GM19025 (cell line): ENCODE data around the gene CBLC.

Experiments used
- ATAC-seq: cut with Tn5 transposase; IDR thresholded peaks from one replicate; pipeline ENCODE4 v1.9.1; 2021; ENCODE audit warnings: mild to moderate bottlenecking, low read depth, moderate library complexity; ENCODE audit not compliant: unreplicated experiment

The CBLC gene, protein sequence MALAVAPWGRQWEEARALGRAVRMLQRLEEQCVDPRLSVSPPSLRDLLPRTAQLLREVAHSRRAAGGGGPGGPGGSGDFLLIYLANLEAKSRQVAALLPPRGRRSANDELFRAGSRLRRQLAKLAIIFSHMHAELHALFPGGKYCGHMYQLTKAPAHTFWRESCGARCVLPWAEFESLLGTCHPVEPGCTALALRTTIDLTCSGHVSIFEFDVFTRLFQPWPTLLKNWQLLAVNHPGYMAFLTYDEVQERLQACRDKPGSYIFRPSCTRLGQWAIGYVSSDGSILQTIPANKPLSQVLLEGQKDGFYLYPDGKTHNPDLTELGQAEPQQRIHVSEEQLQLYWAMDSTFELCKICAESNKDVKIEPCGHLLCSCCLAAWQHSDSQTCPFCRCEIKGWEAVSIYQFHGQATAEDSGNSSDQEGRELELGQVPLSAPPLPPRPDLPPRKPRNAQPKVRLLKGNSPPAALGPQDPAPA

DNA sequence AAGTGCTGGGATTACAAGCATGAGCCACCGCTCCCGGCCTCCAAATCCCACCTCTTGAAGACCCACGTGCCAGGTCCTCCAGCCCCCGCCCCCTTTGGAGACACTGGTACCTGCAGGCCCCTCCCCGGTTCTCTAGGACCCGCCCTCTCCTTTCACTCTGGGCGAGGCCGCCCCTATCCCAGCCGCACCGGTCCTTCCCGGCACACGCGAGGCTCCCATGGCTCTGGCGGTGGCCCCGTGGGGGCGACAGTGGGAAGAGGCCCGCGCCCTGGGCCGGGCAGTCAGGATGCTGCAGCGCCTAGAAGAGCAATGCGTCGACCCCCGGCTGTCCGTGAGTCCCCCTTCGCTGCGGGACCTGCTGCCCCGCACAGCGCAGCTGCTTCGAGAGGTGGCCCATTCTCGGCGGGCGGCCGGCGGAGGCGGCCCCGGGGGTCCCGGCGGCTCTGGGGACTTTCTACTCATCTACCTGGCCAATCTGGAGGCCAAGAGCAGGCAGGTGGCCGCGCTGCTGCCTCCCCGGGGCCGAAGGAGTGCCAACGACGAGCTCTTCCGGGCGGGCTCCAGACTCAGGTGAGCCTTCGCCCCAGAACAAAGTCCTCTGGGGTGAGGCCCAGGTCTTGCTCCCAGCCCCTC, at the start of gene CBLC:
Gene CBLC, plus strand, starts transcription at position 176 of the 633 bp plus-strand sequence. Its CDS starts 42 bp downstream, at position 218.
- no peak for ATAC-seq

DNA sequence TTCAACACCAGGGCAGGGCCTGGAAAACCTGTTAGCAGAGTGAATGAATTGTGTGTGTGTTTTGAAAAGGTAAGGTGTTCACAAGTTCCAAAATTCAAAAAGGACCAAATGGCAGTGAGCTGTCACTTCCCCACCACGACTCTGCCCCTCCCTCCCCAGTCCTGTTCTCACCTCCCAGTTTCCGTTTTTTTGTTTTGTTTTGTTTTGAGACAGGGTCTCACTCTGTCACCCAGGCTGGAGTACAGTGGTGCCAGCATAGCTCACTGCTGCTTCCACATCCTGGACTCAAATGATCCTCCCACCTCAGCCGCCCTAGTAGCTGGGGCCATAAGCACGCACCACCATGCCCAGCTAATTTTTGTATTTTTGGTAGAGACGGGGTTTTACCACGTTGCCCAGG, 49.5 kb upstream of the CBLC start:
- ATAC-seq = no peak

DNA sequence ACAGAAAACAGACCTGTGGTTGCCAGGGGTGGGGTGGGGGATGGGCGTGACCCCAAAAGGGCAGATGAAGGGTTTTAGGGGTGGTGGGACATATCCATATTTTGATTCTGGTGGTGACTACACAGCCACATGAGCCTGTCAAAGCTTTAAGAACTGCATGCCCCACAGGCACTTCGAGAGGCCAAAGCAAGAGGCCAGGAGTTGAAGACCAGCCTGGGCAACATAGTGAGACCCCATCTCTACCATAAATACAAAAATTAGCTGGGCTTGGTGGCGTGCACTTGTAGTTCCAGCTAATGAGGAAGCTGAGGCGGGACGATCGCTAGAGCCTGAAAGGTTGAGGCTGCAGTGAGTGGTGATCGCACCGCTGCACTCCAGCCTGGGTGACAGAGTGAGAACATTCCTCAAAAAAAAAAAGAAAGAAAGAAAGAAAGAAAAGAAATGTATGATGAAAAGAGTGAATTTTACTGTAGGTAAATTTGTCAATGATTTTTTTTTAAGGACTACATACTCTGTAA, 48.1 kb upstream of the CBLC start:
- ATAC-seq = no peak

DNA sequence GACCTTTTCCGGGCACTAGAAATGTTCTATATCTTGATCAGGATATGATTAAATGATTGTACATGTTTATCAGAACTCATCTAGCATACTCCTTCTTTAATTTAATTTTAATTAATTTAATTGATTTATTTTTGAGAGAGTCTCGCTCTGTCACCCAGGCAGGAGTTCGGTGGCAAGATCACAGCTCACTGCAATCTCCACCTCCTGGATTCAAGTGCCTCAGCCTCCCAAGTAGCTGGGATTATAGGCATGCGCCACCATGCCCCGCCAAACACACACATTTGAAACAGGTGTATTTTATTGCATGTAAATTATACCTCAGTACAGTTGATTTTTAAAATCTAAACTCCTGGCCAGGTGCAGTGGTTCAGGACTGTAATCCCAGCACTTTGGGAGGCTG, 46.6 kb upstream of the CBLC start:
- ATAC-seq = no peak

DNA sequence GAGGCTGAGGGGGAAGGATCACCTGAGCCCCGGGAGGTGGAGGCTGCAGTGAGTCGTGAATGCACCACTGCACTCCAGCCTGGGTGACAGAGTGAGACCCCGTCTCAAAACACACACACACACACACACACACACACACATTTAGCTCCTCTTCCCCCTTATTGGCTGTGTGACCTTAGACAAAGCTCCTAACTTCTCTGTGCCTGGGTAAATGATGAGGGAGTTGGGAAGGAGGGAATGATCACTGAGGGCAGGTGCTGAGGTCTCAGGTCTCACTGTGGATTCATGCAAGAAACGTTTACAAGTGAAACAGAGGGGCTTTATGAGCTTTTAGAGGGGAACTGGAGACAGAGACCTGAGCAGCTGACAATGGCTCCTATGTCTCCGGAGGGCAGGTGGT, 46.1 kb upstream of the CBLC start:
- ATAC-seq = no peak

DNA sequence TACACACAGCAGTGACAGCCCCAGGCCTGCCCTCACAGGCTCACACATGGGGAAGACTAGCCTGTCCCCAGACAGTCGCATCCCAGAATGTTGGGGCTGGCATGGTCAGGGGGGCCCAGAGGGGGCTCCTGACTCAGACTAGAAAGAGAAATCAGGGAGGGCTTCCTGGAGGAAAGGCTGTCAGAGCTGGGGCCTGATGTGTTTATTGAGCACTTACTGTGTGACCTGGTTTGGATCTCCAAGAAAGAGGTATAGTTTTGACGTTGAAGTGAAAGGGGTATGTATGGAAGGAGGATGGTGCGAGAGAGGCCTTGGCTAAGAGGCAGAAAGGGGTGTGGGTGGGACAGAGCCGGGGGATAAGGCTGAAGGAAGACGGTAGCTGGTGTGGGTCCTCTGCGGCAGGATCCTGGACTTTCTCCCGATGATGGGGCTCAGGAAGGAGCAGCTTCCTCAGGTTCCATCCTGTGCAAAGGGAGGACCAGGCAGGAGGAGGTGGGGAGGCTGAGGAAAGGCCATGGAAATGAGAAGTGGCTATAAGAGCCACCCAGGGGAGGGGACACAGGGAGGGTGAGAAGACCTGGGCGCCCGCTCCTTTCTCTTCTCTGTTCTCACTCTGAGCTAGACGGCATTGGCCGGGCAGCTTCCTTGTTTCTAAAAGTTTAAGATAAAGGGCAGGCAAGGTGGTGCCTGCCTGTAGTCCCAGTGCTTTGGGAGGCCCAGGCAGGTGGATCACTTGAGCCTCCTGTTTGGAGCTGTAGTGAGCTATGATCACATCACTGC, 45.3 kb upstream of the CBLC start:
- no peak for ATAC-seq

DNA sequence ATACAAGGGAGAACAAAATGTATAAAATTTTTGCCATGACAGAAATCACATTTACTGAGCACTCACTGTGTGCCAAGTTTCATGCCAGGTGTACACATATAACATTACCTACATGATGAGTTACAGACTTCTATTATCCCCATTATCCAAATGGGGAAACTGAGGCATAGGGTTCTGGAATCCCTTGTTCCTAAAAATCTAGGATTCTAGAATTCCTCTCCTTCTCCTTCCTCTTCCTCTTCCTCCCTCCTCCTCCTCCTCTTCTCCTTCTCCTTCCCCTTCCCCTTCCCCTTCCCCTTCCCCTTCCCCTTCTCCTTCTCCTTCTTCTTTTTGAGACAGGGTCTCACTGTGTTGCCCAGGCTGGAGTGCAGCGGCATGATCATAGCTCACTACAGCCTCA, 43.3 kb upstream of the CBLC start:
- ATAC-seq = no peak

DNA sequence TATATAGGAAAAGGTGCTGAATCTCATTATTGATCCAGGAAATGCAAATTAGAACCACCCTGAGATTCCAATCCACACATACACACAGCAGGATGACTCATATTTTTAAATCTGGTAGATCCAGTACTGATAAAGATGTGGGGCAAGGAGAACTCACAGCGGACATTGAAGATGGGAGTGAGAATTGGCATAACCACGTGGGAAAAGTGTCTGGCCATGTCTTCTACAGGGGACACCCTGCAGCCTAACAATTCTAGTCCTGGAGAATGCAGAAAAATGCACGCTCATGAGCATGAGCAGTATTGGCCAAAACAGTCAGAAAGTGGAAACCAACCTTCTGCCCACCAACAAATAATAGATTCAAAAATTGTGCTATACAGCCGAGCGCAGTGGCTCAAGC, 42.7 kb upstream of the CBLC start:
- no peak for ATAC-seq

DNA sequence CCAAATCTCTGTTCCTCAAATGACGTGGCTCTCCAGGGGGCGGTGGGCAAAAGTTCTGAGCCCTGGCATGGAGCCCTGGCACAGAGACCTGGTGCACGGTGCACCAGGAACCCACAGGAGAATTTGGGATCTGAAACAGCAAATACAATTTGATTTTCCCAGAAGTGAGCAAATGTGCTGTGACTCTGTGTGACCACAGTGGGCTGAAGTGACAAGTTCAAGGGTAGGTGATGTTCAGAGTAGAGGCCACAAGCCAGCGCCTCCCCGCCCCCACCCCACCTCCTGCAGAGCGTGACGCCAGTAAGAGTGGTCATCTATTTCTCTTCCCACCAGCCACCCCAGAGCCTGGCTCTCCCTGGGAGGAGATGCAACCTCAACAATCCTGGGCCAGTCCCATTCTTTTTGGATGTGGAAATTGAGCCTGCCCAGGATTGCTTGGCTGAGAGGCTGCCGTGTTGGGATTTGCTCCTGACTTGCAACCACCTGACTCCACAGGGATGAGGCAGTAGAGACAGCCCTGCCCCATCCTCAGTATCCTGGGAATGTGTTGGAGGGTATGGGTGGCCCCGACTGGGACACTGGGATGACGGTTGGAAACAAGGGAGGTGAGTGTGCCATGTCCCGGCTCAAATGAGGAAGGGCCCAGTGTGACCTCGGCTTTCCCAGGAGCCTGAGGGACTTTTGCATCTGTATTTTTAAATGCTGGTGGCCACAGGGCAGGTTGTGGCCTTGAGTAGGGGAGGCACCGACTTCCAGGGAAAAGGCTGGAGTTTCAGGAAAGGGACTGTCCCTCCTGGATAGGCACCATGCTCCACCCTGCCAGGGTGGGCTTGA, 40.2 kb upstream of the CBLC start:
- no peak for ATAC-seq

DNA sequence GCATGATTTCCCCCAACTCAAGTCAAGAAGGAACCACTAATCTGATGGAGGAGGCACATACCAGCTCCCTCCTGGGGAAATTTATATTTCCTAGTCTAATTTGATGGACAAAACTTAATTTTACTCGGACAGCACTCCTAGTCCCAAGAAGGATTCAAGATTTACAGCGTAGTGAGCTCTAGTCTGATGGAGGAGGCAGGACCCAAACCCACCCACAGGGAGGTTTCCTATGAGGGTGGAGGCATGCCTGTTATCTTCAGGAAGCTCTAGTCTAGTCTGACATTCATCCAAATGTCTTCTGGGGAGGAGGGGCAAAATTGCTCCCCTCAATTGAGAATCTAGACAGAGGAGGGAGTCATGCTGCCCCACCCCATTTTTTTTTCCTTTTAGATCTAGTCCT, 39.6 kb upstream of the CBLC start:
- no peak for ATAC-seq

DNA sequence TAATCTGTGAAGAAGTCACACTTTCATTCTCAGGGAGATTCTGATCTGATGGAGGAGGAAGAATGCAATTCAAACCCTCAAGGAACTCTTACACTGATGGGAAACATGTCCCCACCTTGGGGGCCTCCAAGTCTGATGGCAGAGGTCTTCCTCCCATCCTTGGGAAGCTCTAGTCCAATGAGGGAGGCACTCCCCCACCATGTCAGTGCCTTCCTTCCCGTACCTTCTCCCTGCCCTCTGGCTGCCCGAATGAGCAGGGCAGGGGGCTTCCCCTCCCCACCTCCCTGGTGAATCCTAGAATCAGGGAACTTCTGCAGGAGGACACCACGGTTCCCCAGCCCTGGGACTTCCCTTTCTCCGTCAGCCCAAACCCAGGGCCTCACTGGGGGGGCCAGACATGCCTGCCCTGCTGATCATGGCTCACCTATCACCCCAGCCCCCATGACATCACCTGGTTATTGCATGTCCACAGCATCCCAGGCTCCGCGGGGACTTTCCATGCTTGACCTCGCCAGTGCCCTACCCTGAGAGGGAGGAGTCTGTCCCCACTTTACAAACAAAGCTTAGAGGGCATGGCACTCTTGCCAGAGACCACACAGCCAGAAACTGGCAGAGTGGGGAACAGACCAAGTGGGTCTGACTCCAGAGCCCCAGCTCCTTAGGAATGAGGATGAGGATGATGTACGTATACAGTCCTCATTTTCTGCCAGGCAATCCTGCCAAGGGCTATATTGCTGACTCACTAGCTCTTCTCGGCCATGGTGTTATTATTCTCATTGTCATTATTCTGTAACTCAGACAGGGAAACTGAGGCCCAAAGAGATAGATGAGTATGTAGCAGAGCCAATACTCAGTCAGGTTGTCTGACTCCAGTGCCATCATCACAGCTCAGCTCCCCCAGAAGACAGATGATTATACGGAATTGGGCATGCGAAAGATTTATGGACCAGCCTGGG, 38.8 kb upstream of the CBLC start:
- ATAC-seq = peak; percentile 66

DNA sequence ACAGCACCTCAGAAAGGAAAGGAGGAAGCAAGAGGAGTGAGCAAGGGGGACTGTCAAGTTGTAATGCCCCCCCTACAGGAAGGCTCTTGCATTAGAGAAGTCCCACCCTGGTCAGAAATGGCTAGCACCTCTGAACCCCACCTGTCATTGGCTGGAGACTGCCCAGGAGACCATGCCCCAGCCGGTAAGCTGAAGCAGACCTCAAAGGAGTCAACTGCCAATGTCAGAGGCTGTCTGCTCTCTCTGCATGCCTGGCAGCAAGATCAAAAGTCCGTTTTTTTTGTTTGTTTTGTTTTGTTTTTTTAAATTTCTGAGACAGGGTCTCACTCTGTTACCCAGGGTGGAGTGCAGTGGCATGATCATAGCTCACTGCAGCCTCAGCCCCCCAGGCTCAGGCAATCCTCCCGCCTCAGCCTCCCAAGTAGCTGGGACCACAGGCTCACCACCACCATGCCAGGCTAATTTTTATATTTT, 37.3 kb upstream of the CBLC start:
- ATAC-seq = no peak

DNA sequence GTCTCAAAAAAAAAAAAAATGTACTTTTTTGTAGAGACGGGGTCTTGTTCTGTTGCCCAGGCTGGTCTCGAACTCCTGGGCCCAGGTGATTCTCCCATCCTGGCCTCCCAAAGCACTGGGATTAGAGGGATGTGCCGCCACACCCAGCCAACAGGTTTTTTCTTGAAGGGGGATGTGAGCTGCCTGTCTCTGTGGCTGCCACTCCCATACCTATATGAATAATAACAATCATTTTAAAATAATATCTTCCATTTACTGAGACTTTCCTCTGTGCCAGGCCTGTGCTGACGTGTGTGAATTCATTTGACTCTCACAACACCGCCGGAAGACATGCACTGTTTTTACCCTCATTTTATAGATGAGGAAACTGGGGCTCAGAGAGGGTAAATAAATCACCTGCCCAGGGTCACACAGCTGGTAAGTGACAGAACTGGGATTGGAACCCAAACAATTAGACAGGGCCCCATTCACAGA, 36.4 kb upstream of the CBLC start:
- ATAC-seq = no peak

DNA sequence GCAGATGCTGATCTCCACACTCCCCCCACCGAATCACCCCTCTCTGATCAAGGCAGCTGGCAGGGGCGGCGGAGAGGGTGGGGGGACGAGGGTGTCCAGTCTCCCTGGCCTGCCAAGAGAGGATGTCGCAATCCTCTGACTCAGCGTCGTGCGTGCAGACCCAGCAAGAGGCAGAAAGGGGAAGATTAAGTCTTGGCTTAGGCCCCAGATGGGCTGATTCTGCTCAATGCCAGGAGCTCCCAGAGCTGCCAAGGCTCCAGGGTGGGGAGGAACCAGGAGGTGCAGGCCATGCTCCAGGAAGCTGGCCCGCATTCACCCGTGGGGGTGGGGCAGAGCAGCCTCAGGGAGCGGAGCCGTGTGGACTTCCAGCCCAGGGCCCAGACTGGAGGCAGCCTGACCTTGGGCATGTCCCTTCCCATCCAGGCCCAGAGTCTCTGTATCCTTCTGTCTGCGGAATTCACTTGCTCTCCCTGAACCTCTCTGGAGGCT, 35.8 kb upstream of the CBLC start:
- no peak for ATAC-seq

DNA sequence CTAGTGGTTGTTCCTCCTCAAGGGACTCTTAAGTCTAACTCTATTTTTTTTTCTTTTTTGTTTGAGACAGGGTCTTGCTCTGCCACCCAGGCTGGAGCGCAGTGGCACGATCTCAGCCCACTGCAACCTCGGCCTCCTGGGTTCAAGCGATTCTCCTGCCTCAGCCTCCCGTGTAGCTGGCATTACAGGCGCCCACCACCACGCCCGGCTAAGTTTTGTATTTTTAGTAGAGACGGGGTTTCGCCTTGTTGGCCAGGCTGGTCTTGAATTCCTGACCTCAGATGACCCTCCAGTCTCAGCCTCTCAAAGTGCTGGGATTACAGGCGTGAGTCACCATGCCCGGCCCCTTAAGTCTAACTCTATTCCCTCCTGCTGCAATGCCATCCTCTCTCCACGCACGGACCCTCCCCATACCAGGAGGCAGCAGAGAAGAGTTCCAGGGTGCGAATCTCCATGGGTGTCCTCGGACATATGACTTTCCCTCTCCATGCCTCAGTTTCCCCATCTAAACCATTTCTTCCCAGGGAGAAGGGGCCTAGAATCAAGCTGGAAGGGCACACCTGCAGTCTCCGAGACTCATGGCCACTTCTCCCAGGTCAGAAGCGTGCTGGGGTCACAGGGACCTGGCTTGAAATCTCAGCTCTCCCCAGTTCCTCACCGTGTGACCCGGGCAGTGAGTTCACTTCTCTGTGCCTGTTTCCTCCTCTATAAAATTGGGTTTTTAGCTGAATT, 35.2 kb upstream of the CBLC start:
- ATAC-seq = no peak

DNA sequence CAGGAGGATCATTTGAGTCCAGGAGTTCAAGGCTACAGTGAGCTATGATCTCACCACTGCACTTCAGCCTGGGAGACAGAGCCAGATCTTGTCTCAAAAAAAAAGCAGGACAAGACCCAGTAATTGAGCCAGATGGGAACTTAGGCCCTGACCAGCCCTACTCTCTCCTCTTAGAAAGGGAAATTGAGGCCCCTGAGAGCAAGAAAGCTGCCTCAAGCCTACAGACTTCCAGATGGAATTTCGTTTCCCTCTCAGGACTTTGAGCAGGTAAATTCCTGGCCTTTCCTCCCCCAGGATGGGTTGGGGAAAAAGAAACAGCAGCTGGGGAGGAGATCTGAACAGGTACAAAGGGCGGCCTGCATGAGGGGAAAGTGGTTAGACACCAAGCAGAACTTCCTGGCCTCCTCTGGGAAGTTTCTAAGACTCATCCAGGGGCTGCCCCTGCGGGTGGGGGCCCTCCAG, 32.8 kb upstream of the CBLC start:
- no peak for ATAC-seq

DNA sequence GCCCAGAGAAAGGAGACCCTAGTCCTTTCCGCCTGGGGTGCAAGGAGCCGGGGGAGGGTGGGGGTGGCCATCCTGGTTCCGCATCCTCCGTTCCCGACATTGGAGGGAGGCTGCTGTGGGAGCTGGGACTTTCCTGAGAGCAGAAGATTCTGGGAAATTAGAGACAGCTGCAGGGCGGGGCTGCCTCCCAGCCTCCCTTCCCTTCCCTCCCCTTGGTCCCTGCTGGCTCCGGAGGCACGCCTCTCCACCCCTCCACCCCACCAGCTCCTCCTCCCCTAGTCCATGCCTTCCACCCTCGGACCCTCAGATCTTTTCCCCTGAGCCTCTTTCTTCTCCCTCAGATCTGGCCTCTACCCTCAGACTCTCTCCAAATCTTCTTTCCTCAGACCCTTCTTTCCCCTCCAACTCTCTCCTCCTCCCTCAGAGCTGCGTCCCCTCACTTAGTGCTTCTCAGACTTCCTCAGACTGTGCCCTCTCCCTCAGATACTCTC, 32.3 kb upstream of the CBLC start:
- ATAC-seq = no peak
